Measurements from ENCODE around the gene EEA1. TPM values are rescaled to one million over a fixed set of nuclear protein-coding genes. Genes with fewer than 3 reads are reported as not detected.
"Not testable (repeated sequence)": the region's sequence is repeated elsewhere in the genome, so short reads cannot be mapped to it uniquely, and the experiment has no call there.

Gene EEA1
- total RNA-seq, 2 donors from 2014 or later: 14.8 to 23.8 TPM

DNA sequence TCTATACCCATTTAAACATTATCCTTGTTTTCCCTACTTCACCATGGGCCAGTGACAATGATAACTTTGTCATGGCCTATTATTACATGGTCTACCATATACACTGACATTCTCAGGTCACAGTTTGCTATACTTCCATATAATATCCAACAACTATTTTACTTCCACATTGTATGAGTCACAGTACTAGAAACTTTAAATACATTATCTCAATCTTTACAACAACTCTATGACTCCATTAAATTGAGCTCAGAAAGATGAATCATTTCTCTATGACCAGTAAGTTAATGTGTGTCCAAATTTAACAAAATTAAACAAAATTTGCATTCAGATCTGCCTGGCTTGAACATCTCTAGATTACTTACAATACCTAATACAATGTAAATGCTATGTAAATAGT is 132.4 kb downstream of the EEA1 start:
- peaks cover 42 to 50% of the 10 kb centered on the region in 2 donors for H3K36me3 Mint-ChIP-seq
- no peak for ATAC-seq
- H3K27ac Mint-ChIP-seq: no peak overlapping the region

DNA sequence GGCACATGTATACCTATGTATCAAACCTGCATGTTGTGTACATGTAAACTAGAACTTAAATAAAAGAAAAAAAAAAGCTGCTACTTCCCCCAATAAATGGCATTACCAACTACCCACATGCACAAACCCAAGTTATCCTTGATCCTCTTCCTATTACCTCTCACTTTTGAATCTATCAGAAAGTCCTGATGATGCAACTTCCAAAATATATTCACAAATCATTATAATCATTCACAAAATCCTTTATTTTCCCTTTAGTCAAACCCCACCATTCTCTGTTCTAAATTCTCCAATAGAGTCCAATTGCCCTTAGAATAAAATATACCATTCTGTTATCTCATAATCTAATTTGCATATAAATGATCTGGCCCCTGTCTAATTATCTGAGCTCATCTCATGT is 134.3 kb downstream of the EEA1 start:
- Mint-ChIP-seq H3K27ac (no peak overlapping the region), H3K36me3 (peaks cover 59 to 62% of the 10 kb centered on the region in 2 donors), H3K9me3 (peaks cover 20 to 25% of the 10 kb centered on the region in 2 donors)
- ATAC-seq (no peak), DNase-seq (ENCODE audit: low spot score in 2 of 2) (no peak)

More for the DNA sequence above, 132.4 kb downstream of the EEA1 start:
- DNase-seq (ENCODE audit: low spot score in 2 of 2): no peak
- H3K9me3 Mint-ChIP-seq: peaks cover 14 to 19% of the 10 kb centered on the region in 2 donors

DNA sequence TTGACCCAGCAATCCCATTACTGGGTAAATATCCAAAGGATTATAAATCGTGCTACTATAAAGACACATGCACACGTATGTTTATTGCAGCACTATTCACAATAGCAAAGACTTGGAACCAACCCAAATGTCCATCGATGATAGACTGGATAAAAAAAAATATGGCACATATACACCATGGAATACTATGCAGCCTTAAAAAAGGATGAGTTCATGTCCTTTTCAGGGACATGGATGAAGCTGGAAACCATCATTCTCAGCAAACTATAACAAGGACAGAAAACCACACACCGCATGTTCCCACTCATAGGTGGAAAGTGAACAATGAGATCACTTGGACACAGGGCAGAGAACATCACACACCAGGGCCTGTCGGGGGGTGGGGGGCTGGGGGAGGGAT is 134.7 kb downstream of the EEA1 start:
- Mint-ChIP-seq H3K9me3 (peaks cover 20 to 25% of the 10 kb centered on the region in 2 donors), H3K36me3 (peaks cover 62 to 64% of the 10 kb centered on the region in 2 donors)
- not testable (repeated sequence) for H3K27ac Mint-ChIP-seq; DNase-seq (ENCODE audit: low spot score in 2 of 2); ATAC-seq

DNA sequence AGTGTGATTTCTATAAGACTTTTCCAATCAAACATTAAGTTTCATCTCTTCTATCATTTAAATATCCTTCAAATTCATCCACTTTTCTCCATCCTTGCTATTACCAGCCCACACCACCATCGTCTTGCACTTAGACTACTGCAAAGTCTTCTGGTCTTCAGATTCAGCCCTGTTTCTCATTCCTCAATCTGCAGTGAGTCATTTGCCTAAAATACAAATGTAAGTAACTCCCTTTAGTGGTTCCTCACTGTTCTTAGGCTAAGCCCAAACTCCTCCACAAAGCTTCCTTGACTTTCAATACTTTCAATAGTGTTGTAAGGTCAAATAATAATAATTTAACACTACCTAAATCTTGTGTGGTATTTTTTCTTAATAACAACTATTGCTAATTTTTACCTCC is 143.1 kb downstream of the EEA1 start:
- peaks cover 14% of the 10 kb centered on the region in 2 donors for H3K36me3 Mint-ChIP-seq

DNA sequence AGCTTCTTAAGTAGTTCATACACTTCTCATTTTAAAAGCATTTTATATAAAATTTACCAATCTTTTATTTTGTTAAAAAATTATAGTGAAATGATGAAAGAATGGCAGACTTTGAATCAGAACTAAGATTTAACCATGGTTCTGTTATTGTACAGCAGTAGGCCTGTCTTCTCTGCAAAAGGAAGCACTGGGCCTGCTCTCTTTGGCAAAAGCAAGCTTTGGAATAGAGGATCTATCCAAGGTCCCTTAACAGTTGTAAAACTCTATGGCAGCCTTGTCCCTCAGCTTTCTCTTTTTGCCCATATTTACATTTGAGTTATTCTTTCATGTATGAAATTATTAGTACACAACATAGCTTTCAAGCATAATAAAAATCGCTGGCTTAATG is 143.5 kb downstream of the EEA1 start:
- Mint-ChIP-seq H3K27ac (no peak overlapping the region), H3K36me3 (peaks cover 10% of the 10 kb centered on the region in 2 donors), H3K9me3 (peaks cover 4 to 5% of the 10 kb centered on the region in 2 donors)
- ATAC-seq (no peak), DNase-seq (ENCODE audit: low spot score in 2 of 2) (no peak)

More for the DNA sequence above, 143.1 kb downstream of the EEA1 start:
- Mint-ChIP-seq H3K9me3 (peaks cover 4 to 5% of the 10 kb centered on the region in 2 donors), H3K27ac (no peak overlapping the region)
- ATAC-seq: no peak
- DNase-seq (ENCODE audit: low spot score in 2 of 2): no peak

DNA sequence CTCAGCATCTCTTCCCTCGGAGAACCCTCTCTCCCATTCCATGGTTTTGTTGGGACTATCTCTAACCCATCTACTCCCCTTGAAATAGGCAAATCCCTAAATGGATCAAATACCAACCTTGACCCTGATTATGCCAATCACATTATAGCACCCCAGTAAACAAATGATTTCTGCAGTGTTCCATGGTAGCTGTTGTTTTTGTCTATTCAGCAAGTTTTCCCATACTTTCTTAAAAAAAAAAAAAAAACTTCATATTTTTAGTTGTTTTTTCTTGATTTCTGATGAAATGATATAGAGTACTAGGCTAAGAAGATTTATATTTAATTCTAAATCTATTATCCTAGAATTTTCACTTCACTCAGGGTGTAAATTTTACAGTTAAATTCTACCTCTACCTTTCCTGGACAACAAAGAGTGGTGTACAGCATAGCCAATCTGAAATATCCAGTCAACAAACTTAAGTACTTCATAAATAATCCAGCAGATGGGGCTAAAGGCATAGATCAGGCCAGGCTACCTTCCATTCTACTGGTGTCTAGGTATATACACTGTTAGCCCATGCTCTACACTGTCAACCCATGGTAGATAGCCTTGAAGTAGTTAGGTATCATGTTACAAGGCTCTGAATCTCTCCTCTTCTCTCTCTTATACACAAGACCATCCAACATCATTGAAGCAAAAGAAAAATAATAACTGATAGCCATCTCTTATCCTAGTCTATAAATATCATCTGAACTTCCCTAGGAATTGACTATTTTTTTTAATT is 144.1 kb downstream of the EEA1 start:
- peak; percentile 88 to 89 for ATAC-seq
- DNase-seq (ENCODE audit: low spot score in 2 of 2): no peak
- peak overlapping the region in 1 of 2 donors; percentile 82 for H3K27ac Mint-ChIP-seq
- H3K36me3 Mint-ChIP-seq: peaks cover 4 to 5% of the 10 kb centered on the region in 2 donors
- H3K9me3 Mint-ChIP-seq: no peaks in the 10 kb centered on the region

DNA sequence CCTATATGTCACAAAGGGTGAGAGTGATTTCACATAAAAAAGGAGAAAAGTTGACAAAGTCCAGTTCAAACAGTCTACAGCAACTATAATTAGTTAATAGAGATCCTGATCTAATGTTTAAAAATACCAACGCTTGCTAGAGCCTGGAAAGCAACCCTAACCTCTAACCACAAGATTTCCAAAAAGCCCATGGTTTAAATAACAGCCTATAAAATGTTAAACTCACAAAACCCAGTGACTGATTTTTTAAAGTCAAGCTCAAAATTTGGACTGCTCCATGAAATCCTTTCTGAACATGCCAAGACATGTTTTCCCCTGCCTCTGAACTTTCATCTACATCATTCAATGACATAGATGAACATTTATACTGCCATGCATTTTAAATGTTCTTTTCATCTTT is 144.7 kb downstream of the EEA1 start:
- H3K27ac Mint-ChIP-seq: peak overlapping the region in 1 of 2 donors; percentile 82
- ATAC-seq (no peak), DNase-seq (ENCODE audit: low spot score in 2 of 2) (no peak)
- no peaks in the 10 kb centered on the region for H3K9me3 Mint-ChIP-seq
- H3K36me3 Mint-ChIP-seq: no peaks in the 10 kb centered on the region

DNA sequence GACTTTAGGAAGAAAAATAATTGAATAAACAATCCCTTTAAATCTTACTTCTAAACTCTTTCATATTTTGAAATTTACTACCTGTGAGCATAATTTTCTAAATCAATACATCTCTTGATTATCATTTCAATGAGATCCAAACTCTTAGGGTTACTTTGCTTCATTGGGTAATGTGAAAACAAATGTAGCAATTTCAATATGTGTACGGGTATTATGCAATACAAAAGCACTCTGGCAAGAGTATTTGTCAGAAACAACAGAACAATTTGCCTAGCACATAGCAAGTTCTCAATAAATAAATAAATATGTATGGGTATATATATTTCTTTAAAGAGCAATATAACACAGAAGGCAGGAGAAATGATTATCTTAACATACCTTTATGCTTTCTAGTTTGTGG is 149.2 kb downstream of the EEA1 start:
- Mint-ChIP-seq H3K36me3 (peaks cover 5 to 10% of the 10 kb centered on the region in 2 donors), H3K9me3 (no peaks in the 10 kb centered on the region), H3K27ac (no peak overlapping the region)
- DNase-seq (ENCODE audit: low spot score in 2 of 2) (no peak), ATAC-seq (no peak)

DNA sequence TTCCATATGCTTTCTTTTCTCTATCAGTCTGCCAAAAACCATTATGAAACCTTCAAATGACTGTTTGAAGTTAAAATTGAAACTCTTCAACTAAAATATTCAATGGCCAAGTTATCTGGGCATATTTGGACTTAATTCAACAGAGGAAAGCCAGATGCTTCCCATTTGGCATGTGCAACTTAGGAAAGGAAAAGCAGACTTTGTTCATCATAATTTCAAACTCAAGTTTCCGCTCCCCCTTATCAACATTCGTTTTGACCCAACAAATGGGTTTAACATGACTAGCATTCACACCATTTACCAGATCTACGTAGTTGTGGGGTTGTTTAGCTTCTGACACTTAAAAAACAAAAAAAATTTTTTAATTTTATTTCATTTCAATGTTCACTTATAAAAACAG is 150.6 kb downstream of the EEA1 start:
- no peak for ATAC-seq
- DNase-seq (ENCODE audit: low spot score in 2 of 2): no peak
- Mint-ChIP-seq H3K36me3 (peaks cover 5 to 10% of the 10 kb centered on the region in 2 donors), H3K9me3 (no peaks in the 10 kb centered on the region), H3K27ac (no peak overlapping the region)

DNA sequence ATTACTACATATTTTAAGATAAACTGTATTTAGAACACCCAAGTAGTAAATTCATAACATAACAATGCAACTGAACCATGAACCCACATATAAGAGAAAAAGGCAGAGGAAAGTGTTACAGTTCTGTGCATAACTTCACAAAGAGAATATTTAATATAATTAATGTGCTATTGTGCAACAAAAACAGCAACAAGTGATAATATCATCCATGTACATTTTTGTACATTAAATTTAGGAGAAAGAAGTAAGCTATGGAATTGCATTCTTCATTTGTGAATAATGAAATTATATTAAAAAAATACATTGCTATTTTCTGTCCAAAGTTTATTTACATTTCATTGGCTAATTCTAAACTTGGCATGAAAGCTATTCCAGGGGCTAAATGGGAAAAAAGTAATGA is 153.7 kb downstream of the EEA1 start:
- Mint-ChIP-seq H3K27ac (no peak overlapping the region), H3K36me3 (peaks cover 5 to 10% of the 10 kb centered on the region in 2 donors), H3K9me3 (no peaks in the 10 kb centered on the region)
- DNase-seq (ENCODE audit: low spot score in 2 of 2) (no peak), ATAC-seq (no peak)

DNA sequence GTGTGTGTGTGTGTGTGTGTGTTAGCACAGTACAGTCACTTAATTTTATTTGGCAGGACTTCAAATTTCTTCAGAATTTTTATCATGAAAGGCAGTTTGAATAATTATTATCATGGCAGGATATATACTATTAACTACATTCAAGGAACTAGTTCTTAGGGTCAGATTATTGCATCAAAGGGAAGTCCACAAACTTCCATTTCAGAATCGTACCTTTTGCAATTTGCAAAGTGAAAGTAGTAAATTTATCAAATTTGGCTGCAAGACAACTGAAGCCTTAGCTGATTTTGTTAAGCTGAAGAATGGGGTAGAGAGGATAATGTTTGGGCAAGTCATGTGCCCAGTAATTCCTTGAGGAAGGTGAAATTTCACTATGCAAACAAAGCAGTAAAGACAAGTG is 158.1 kb downstream of the EEA1 start:
- Mint-ChIP-seq H3K36me3 (no peaks in the 10 kb centered on the region), H3K9me3 (no peaks in the 10 kb centered on the region), H3K27ac (no peak overlapping the region)
- DNase-seq (ENCODE audit: low spot score in 2 of 2) (no peak), ATAC-seq (no peak)

DNA sequence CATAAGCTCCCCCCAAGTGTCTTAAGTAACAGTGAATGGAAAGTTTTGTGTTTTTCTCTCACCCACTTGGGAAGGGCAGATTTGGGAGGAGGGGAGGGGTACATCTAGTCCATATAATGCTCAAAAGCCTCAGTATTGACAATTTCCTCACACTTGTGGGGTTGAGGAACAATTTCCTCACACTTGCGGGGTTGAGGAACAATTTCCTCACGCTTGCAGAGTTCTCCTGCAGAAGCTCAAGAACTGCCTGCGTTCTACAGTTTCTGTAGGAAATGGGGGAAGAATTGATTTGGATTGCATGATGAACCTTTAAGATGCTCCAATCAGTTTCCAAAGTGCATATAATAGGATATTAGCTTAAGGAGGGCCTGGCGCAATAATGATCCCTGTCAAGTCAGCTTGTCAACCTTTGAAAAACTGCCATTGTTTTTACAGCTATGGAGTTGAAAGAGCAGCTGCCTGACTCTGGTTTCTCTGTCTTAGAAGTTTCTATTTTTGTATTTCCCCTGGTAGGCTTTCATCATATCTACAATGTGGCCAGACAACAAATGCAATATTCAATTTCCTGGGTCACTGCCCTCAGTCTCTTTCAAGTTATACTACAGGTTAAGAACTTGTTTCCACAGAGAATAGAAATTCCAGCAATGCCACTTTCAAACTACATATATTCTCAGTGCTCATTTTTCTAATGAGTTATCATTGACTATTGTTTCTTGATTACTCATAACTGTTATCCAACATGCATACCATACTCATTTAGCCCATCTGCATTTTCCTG is 159.8 kb downstream of the EEA1 start:
- ATAC-seq: peak; percentile 47 to 88
- Mint-ChIP-seq H3K9me3 (no peaks in the 10 kb centered on the region), H3K27ac (no peak overlapping the region), H3K36me3 (no peaks in the 10 kb centered on the region)
- no peak for DNase-seq (ENCODE audit: low spot score in 2 of 2)

DNA sequence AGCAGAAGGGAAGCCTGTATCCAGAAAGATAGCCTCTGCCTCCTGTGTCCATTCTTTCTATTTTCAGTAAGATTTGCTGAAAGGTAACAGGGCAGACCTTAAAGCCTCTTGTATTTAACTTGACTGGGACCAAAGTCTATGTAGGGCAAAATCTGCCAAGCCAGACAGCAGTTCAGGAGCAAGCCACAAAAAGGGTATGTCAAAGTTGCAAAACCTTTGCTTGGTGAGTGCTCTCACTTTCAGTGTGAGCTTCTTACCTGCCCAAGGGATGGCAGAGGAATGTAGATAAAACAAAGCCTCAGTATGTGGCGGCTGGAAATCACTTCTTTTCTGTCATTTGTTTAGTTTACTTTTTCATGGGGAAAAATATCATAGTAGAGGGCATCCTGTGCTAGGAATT is 163.2 kb downstream of the EEA1 start:
- Mint-ChIP-seq H3K27ac (peak overlapping the region in 1 of 2 donors; percentile 36), H3K36me3 (no peaks in the 10 kb centered on the region), H3K9me3 (no peaks in the 10 kb centered on the region)
- DNase-seq (ENCODE audit: low spot score in 2 of 2) (no peak), ATAC-seq (no peak)

DNA sequence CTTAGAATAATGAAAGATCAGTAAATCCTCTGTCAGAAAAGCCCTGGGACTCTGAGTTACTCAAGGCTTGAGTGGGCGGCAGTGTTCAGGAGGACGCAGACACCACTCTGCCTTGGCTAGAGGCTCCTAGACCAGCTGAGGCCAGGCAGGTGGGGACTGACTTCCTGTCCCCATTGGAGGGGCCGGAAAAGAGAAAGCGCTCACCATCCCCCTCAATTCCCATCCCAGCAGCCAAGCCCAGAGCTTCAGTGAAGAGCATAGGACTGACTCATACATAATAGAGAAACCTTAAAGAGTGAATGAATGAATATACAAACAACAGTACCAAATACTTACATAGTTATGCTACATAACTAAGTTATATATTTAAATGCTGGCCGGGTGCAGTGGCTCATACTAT is 164.3 kb downstream of the EEA1 start:
- no peaks in the 10 kb centered on the region for H3K9me3 Mint-ChIP-seq
- no peak for ATAC-seq

DNA sequence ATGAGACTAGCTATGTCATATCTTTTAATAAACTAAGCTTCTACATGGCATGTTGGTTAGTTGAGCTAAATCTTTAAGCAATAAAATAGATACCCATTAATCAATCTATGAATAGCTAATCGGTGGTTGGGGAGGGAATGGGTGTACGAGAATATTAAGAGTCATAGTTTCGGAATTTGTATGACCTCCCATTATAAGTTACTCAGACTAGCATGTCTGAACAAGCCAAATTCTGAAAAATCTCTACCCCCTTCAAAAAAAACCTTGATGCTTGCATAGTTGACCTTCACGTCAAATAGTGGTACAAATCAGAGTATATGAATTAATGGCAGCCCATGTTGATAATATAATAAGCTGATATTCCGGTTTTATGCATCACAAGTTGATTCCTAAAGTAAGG is 166.3 kb downstream of the EEA1 start:
- no peak for ATAC-seq
- Mint-ChIP-seq H3K27ac (no peak overlapping the region), H3K9me3 (no peaks in the 10 kb centered on the region), H3K36me3 (no peaks in the 10 kb centered on the region)
- DNase-seq (ENCODE audit: low spot score in 2 of 2): no peak

More for the DNA sequence above, 164.3 kb downstream of the EEA1 start:
- Mint-ChIP-seq H3K36me3 (no peaks in the 10 kb centered on the region), H3K27ac (no peak overlapping the region)
- no peak for DNase-seq (ENCODE audit: low spot score in 2 of 2)

DNA sequence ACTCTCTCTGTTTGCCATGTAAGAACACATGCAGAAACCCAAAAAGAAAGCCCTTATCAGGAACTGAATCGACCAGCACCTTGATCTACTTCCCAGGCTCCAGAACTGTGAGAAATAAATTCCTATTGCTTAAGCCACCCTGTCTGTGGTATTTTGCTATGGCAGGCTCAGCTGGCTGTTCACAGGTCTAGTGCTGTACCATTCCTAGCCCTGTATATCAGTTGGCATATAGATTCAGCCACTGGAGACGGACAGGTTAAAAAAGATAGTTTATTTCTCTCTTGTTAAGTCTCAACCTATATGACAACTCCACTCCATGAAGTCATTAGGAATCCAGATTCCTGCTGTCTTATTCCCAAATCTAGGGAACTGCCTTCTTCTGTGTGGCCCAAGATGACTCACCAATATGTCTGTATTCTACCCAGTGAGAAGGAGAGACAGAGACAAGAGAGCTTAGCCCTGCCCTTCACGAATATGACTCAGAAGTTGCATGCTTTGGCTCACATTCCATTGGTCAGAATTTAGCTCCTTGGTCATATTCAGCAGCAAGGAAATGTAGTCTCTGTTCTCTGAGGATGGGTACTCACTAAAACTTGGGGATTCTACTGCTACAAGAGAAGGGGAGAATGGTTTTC is 169.3 kb downstream of the EEA1 start:
- DNase-seq (ENCODE audit: low spot score in 2 of 2): no peak
- Mint-ChIP-seq H3K9me3 (no peaks in the 10 kb centered on the region), H3K27ac (no peak overlapping the region), H3K36me3 (no peaks in the 10 kb centered on the region)
- ATAC-seq: no peak

DNA sequence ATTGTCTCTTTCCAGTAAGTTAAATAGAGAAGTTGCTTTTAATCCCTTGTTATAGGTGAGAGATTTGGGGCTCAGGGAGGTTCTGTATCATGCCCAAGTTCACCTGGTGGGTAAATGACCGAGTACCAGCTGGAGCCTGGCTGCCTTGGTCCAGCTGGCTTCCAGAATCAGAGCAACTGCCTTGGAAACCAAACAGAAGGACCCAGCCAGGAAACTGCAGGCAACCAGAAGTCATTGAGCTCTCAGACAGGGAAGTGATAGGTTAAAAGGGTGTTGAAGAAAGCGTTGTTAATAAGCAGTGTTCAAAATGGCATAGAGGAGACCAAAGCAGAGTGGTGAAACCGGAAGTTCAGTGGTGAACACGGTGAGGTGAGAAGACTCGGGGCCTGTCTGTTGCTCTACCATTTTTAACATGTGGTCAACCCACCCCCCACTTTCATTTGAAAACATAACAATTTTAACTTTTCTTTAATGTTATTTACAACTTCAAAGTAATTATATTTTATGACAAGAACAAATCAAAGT is 171.4 kb downstream of the EEA1 start:
- ATAC-seq: no peak
- H3K27ac Mint-ChIP-seq: peak overlapping the region in 1 of 2 donors; percentile 79
- no peak for DNase-seq (ENCODE audit: low spot score in 2 of 2)
- H3K9me3 Mint-ChIP-seq: peaks cover 0 to 6% of the 10 kb centered on the region in 2 donors
- no peaks in the 10 kb centered on the region for H3K36me3 Mint-ChIP-seq

All from activated naive CD4-positive, alpha-beta T cell treated with anti-CD3 and anti-CD28 coated beads, Interleukin-2, amount 50 U/mL, for 72 hours (primary cell).